ENCODE results near the gene ZPR1.
A peak's percentile ranks its signal among the peaks of the same experiment; 100 is the strongest.
"Not testable (repeated sequence)": the region's sequence is repeated elsewhere in the genome, so short reads cannot be mapped to it uniquely, and the experiment has no call there.

The ZPR1 gene

DNA sequence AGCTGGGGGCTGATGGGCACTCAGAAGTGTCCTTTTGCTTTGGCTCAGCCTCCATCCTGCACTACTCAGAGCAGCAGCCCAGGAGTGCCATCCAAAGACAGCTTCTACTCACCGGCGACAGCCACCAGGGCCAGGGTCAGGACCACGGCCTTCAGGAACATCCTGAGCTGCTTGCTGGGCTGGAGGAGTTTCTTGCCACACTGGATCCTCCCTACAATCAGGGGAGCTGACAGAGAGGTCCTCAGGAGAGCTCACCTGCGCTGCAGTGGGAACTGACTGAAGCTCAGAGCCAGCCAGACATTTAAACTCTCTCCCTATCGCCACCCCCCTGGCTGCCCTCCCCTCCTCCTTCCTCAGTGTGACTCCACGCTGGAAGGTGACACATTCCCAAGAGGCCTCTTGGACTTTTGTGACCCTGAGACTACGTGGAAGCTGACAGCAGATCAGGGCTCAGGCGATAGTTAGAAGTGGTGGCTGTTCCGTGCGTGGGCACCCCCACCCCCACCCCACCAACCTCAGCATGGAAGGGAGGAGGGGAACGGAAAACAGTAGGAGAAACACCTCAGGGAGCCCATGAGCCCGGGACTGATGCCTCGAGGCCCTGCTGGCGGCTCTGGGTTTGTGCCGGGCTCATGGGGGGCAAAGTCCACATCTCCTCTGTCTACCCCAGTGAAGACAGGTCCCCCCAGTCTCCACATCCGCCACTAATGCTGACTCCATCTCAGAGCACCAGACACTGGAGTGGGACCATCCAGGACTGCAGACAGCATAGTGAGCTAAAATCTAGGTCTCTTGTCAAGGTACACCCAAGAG lies 35.4 kb upstream of the ZPR1 start, which contains the start of gene APOA4:
TSS of gene APOA4 (minus strand) at position 274 of the 813 bp plus-strand sequence. CDS start at position 161, 113 bp downstream.
- DNase-seq, result no peak

DNA sequence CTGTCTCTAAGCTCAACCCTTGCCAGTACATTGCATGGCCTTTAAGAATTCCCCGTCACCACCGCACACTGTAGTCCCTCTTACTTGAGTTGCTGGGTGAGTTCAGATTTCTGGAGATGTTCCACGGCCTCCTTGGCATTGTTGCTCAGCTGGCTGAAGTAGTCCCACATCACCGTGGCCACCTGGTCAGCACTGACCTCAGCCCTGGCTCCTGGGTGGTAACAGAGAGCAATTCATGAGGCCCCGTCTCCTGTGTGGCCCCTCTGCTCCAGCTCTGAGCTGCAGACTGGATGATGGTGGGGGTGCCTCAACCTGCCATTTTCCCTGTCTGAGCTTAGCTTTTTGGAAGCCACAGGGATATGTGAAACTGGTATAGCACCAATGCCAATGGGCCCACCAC lies 34.8 kb upstream of the ZPR1 start:
- DNase-seq, result no peak

GRCh38 chr11:116821050-116821918 lies 33.5 kb upstream of the ZPR1 start:
- DNase-seq, result no peak

GRCh38 chr11:116819049-116819448 lies 31.2 kb upstream of the ZPR1 start:
- no peak for DNase-seq

DNA sequence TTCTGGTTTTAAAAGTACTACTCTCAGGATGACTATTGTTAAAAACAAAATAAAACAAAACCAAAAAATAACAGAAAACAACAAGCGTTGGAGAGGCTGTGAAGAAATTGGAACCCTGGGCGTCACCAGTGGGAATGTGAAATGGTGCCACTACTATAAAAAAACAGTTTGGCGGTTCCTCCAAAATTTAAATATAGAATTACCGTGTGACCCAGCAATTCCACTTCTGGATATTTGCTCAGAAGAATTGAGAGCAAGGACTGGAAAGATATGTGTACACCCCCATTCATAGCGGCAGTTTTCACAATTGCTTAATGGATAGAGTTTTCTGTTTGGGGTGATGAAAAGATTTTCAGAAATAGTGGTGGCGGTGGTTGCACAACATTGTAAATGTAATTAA lies 26.7 kb upstream of the ZPR1 start:
- no peak for DNase-seq

- DNase-seq, result no peak
Measured at GRCh38 chr11:116813781-116814471, 26.1 kb upstream of the ZPR1 start.

GRCh38 chr11:116813170-116813569 lies 25.3 kb upstream of the ZPR1 start:
- no peak for DNase-seq

GRCh38 chr11:116812109-116812508 lies 24.3 kb upstream of the ZPR1 start:
- DNase-seq, result no peak

DNA sequence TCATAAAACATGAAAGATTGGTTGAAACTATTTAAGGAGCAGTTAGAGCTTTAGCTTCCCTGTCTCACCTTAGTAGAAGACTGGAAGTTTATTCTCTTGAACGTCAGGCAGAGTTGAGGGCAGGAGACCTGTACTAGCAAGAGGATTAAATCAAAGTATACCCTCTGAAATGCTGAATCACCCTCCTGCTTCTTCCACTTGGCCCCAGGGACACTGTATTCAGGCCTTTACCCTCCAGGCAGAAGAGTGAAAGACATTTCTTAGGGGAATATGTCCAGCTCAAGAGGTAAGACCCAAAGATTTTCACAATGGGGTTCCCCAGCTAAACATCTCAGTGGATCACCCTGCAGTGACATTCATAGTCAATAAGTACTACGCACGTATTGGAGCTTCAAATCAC lies 23.4 kb upstream of the ZPR1 start:
- DNase-seq, result no peak

DNA sequence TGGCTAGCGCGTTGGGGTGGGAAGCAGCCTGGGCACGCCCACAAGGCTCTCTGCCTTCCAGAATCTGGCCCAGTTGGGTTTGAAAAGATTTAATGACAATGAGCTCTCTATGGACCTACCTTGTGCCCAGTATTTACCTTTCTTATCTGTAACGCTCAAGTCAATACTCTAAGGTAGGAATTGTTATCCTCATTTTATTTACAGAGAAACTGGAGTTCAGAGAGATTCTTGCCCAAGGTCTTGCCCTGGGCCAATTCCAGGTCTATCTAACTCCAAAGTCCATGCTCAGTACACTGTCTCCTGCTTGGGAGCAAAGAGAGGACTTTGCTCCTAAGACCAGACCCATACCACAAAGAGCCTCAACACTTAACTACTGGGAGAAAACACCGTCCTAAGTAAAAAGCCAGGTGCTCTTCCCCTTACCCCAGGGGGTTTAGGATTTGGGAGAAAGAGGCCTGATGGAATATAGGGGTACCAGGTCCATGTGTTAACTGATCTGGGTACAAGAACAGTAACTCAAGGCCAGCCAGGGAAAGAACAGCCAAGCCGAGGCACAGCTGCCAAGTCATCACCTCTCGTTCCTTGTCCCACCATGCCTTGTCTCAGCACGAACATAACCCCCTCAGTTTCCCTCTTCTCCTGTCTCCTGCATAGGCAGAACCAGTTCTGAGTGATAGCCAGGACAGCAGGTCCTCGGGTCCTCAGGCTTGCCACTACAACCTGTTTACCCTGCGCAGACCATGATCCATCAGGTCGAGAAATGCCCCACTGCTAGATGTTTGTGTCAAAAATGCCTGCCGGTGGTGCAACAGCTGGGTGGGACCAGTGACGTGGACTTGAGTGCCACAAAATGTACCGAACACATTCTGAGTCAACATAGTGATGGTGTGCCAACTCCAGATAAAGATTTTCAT lies 20.7 kb upstream of the ZPR1 start:
- DNase-seq, result no peak

DNA sequence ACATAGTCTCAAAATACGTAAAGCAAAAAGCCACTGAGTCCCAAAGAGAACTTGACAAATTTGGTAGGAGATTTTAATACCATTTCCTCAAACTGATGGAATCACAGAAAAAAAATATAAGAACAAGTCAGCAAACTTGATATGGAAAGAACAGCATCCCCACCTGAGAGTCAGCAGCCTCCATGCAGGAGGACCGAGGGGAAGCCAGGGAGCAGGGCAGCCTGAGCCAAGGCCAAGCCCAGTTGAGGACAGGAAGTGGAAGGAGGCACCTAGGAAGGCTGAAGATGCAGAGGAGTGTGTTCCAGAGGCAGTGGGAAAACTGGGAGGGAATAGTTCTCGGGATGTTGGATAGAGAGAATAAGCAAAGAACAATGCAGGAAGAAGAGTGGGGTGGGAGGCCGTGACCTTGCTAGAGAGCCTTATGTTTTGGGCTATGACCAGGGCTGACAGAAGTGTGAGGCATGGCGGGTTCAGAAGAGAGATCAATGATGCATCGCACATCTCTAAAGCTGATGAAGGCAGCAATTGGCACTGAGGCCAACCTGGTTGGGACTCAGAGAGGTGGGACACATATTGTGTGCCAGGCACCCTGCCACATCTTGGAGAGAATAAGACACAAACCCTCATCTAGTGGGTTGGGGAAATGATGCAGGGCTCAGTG lies 19.9 kb upstream of the ZPR1 start:
- DNase-seq, result no peak

DNA sequence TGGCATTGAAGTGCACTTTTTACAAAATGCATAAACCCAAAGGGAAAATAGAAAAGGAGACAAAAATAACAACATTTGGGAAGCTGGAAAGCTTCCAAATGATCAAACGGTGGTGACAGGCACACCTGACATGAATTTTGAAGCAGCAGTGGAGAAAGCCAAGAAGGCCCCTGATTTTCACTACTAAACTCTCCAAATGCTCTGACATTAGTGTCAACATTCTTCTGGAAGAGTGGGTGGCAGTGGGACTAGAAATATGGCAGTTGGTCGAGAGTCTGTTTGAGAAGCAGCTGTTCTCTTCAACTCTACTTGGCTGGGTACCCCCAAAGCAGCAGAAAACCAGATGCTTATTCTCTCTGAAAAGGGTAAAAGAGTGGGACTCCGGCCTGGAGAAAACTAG lies 16.2 kb upstream of the ZPR1 start:
- DNase-seq, result no peak

DNA sequence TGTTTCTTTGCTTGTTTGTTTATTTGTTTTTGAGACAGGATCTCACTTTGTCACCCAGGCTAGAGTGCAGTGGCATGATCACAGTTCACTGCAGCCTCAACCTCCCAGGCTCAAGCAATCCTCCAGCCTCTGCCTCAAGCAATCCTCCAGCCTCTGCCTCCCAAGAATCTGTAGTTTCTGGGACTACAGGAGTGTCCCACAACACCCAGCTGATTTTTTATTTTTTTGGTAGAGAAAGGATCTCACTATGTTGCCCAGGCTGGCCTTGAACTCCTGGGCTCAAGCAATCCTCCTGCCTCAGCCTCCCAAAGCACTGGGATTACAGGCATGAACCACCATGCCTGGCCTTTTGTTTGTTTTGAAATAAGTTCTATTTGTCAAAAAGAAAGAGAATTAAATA lies 13.8 kb upstream of the ZPR1 start:
- DNase-seq, result not testable (repeated sequence)

DNA sequence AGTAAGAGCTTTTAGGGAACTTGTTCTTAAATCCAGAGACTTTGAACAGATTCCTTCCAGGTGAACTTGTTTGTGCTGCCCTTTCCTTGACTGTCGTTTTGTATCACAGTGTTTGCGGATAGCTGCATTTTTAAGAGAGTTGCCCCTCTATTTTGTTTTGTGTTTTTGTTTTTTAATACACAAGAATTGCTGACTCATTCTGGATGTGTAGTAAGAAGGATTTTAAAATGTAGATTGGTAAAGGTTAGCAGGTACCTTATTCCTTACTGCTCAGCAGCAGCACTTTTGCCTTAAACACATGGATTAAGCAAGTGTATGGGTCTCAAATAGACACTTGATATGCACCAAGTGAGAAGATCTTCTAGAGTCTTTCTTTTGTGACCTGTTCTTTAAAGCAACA lies 12.8 kb upstream of the ZPR1 start:
- no peak for DNase-seq

GRCh38 chr11:116798368-116798767 lies 10.5 kb upstream of the ZPR1 start:
- no peak for DNase-seq

DNA sequence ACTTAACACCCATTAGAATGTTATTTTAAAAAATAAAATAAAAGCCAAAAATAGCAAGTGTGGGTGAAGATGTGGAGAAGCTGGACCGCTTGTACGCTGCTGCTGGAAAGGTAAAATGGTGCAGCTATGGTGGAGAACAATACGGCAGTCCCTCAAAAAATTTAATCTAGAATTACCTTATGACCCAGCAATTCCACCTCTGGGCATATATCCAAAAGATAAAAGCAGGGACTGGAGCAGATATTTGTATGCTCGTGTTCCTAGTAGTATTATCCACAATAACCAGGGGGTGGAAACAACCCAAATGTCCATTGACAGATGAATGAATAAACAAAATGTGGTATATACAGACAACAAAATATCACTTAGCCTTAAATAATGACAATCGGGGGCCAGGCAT lies 10.0 kb upstream of the ZPR1 start:
- DNase-seq, result no peak

- no peak for DNase-seq
Measured at GRCh38 chr11:116796548-116796947, 8.7 kb upstream of the ZPR1 start.

DNA sequence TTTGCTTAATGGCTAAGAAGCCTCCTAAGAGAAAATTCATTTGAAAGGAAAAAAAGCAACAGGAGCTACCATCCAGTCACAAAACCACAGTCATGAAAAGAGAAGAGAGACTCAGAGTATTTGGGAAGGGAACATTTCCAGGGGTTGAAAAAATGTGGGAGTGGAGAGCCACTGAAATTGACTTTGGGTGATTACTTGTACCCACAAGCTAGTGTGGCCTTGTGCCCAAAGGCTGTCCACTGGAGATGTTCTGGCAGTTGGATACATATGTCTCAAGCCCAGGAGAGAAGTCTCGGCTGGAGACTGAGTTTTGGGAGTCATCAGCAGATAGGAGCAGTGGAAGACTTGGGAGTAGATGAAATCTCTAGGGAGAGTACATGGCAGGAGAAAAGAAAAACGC lies 7.0 kb upstream of the ZPR1 start:
- no peak for DNase-seq

GRCh38 chr11:116793772-116794097 lies 5.9 kb upstream of the ZPR1 start:
- peak; percentile 40 for DNase-seq

- DNase-seq, result peak; percentile 85
Measured at GRCh38 chr11:116792869-116793771, 5.3 kb upstream of the ZPR1 start.

All from fibroblast of skin of back (primary cell).